H7 (cell line): Measurements from ENCODE around the gene WNT11. TPM values are rescaled to one million over a fixed set of nuclear protein-coding genes. Genes with fewer than 3 reads are reported as not detected.

ENCODE experiments used
- DNase-seq: peaks from one replicate; pipeline ENCODE4 v3.0.0; 2012
- H3K27me3 ChIP-seq: 2 replicates; pipeline ENCODE4 v1.6.0; 2011; ENCODE audit warnings: mild to moderate bottlenecking, low read length; ENCODE audit not compliant: control insufficient read depth, insufficient read depth
- H3K36me3 ChIP-seq: replicated peaks from 2 replicates; pipeline ENCODE4 v1.5.1; 2011; ENCODE audit warnings: low read length; ENCODE audit not compliant: control insufficient read depth, insufficient read depth
- H3K4me3 ChIP-seq: 2 replicates; pipeline ENCODE4 v1.5.1; 2011; ENCODE audit warnings: low read depth, mild to moderate bottlenecking, control low read depth, low read length, moderate library complexity; ENCODE audit not compliant: insufficient read depth
- total RNA-seq: library from RNA; depleted of rRNA; stranded (reverse); fragments of >200 nt; shearing (Covaris generic); gene quantifications from 2 replicates; pipeline ENCODE4 v1.2.3, GENCODE V29; 2014

WNT11 gene
- total RNA-seq, 1 experiment from 2014 or later: 1.0 TPM

GRCh38 chr11:76157891-76158290 is 48.4 kb downstream of the WNT11 start:
- no peaks in the 10 kb centered on the region; the same call in 1 of the 2 replicates for H3K27me3 ChIP-seq
- DNase-seq: no peak
- H3K36me3 ChIP-seq: no peaks in the 10 kb centered on the region
- H3K4me3 ChIP-seq: no peak overlapping the region

- Histone ChIP-seq H3K36me3 (no peaks in the 10 kb centered on the region), H3K4me3 (no peak overlapping the region), H3K27me3 (no peaks in the 10 kb centered on the region; the same call in 1 of the 2 replicates)
- DNase-seq: peak; percentile 35
Observed at GRCh38 chr11:76156971-76157427, 49.3 kb downstream of the WNT11 start.

- no peak for DNase-seq
- H3K36me3 ChIP-seq: no peaks in the 10 kb centered on the region
- H3K27me3 ChIP-seq: peaks cover 4% of the 10 kb centered on the region
- H3K4me3 ChIP-seq: no peak overlapping the region
Observed at GRCh38 chr11:76155500-76156227, 50.6 kb downstream of the WNT11 start.

- H3K4me3 ChIP-seq: no peak overlapping the region
- H3K27me3 ChIP-seq: peaks cover 4% of the 10 kb centered on the region
- no peaks in the 10 kb centered on the region for H3K36me3 ChIP-seq
- DNase-seq: peak; percentile 47
Observed at GRCh38 chr11:76153571-76153923, 52.8 kb downstream of the WNT11 start.

GRCh38 chr11:76152741-76153570 is 53.3 kb downstream of the WNT11 start:
- H3K27me3 ChIP-seq: peaks cover 4% of the 10 kb centered on the region
- peak overlapping the region; percentile 50 for H3K4me3 ChIP-seq
- DNase-seq: peak; percentile 73
- no peaks in the 10 kb centered on the region for H3K36me3 ChIP-seq

GRCh38 chr11:76152086-76152681 is 54.1 kb downstream of the WNT11 start:
- peak; percentile 95 for DNase-seq
- Histone ChIP-seq H3K27me3 (peaks cover 4% of the 10 kb centered on the region), H3K36me3 (no peaks in the 10 kb centered on the region), H3K4me3 (peak overlapping the region; percentile 50)

- Histone ChIP-seq H3K4me3 (no peak overlapping the region), H3K27me3 (peaks cover 4% of the 10 kb centered on the region)
- peak; percentile 39 for DNase-seq
Observed at GRCh38 chr11:76151556-76152085, 54.7 kb downstream of the WNT11 start.

GRCh38 chr11:76150141-76150540 is 56.2 kb downstream of the WNT11 start:
- Histone ChIP-seq H3K4me3 (no peak overlapping the region), H3K27me3 (peaks cover 4% of the 10 kb centered on the region)

More at GRCh38 chr11:76151556-76152085, 54.7 kb downstream of the WNT11 start:
- H3K36me3 ChIP-seq: no peaks in the 10 kb centered on the region

GRCh38 chr11:76149713-76150112 is 56.6 kb downstream of the WNT11 start:
- Histone ChIP-seq H3K27me3 (peaks cover 4% of the 10 kb centered on the region), H3K4me3 (no peak overlapping the region), H3K36me3 (no peaks in the 10 kb centered on the region)
- DNase-seq: peak; percentile 37

More at GRCh38 chr11:76150141-76150540, 56.2 kb downstream of the WNT11 start:
- H3K36me3 ChIP-seq: no peaks in the 10 kb centered on the region
- DNase-seq: peak; percentile 33

- peak; percentile 31 for DNase-seq
- H3K4me3 ChIP-seq: no peak overlapping the region
Observed at GRCh38 chr11:76148941-76149613, 57.2 kb downstream of the WNT11 start.

GRCh38 chr11:76148231-76148630 is 58.1 kb downstream of the WNT11 start:
- Histone ChIP-seq H3K27me3 (peaks cover 4% of the 10 kb centered on the region), H3K36me3 (no peaks in the 10 kb centered on the region), H3K4me3 (no peak overlapping the region)
- no peak for DNase-seq

More at GRCh38 chr11:76148941-76149613, 57.2 kb downstream of the WNT11 start:
- Histone ChIP-seq H3K27me3 (peaks cover 4% of the 10 kb centered on the region), H3K36me3 (no peaks in the 10 kb centered on the region)

- H3K4me3 ChIP-seq: no peak overlapping the region
- DNase-seq: peak; percentile 35
- no peaks in the 10 kb centered on the region for H3K36me3 ChIP-seq
- peaks cover 4% of the 10 kb centered on the region for H3K27me3 ChIP-seq
Observed at GRCh38 chr11:76147106-76147740, 59.1 kb downstream of the WNT11 start.

GRCh38 chr11:76143274-76143673 is 63.0 kb downstream of the WNT11 start:
- no peaks in the 10 kb centered on the region for H3K36me3 ChIP-seq
- DNase-seq: no peak

More at GRCh38 chr11:76143274-76143673, 63.0 kb downstream of the WNT11 start:
- Histone ChIP-seq H3K4me3 (no peak overlapping the region), H3K27me3 (no peaks in the 10 kb centered on the region)
